Mammary epithelial cell (primary cell): ENCODE results near the gene STAG3.
"Not testable (repeated sequence)": the region's sequence is repeated elsewhere in the genome, so short reads cannot be mapped to it uniquely, and the experiment has no call there.

Experiments used
- CTCF ChIP-seq, 2 donors: IDR thresholded peaks in 1 of 2; conservative IDR thresholded peaks in 1 of 2; 2 replicates each; pipeline ENCODE4 v1.5.1; 2011 to 2012; ENCODE audit warnings: inconsistent platforms in 2 of 2, low read length in 2 of 2, mild to moderate bottlenecking in 2 of 2, control low read depth in 1 of 2, low read depth in 1 of 2; ENCODE audit not compliant: insufficient read depth in 1 of 2; ENCODE audit errors: extremely low read depth in 1 of 2
- EZH2 ChIP-seq: IDR thresholded peaks from 2 replicates; pipeline ENCODE4 v1.6.1; 2012; ENCODE audit warnings: low read length, inconsistent platforms, borderline replicate concordance

GRCh38 chr7:100192281-100192862 is 14.7 kb downstream of the STAG3 start:
- TF ChIP-seq CTCF (conservative IDR thresholded peaks at IDR 0.05 in 1 of 2, IDR thresholded peaks at IDR 0.05 in 1 of 2; ENCODE audit: extremely low read depth in 1 of 2, insufficient read depth in 1 of 2, low read depth in 1 of 2, low read length in 2 of 2); EZH2: not testable (repeated sequence)
